GM12801 (cell line): Measurements from ENCODE around the gene ACSM6.

Experiments used
- CTCF ChIP-seq: IDR thresholded peaks from one replicate; pipeline ENCODE4 v1.5.1; 2011; ENCODE audit warnings: control low read depth; ENCODE audit not compliant: insufficient read length; ENCODE audit errors: extremely low read depth

The ACSM6 gene

GRCh38 chr10:95193944-95194343 lies at the start of gene ACSM6:
ACSM6 (plus strand) TSS chr10:95194238; CDS start chr10:95194486, 248 bp downstream.
- TF ChIP-seq CTCF = no peak

GRCh38 chr10:95168694-95169093 lies 25.3 kb upstream of the ACSM6 start:
- no peak for TF ChIP-seq CTCF

GRCh38 chr10:95169522-95169921 lies 24.5 kb upstream of the ACSM6 start:
- TF ChIP-seq CTCF = no peak

- no peak for TF ChIP-seq CTCF
These were observed 23.2 kb upstream of the ACSM6 start for GRCh38 chr10:95170790-95171189.

- no peak for TF ChIP-seq CTCF
These were observed 22.7 kb upstream of the ACSM6 start for GRCh38 chr10:95171336-95171735.

GRCh38 chr10:95172851-95173250 lies 21.2 kb upstream of the ACSM6 start:
- TF ChIP-seq CTCF = no peak

- TF ChIP-seq CTCF = no peak
These were observed 17.9 kb upstream of the ACSM6 start for GRCh38 chr10:95176101-95176500.

GRCh38 chr10:95177429-95177828 lies 16.6 kb upstream of the ACSM6 start:
- no peak for TF ChIP-seq CTCF
